Natural killer cell (primary cell): Measurements from ENCODE around the gene PPP1R26. TPM values are rescaled to one million over a fixed set of nuclear protein-coding genes. Genes with fewer than 3 reads are reported as not detected.

ENCODE experiments used
- ATAC-seq, 3 donors: fragments of 150-1000 bp in 2 of 3; fragments of 200-7000 bp in 1 of 3; cut with Tn5 transposase; 1 replicate in 1 of 3; 2 replicates in 2 of 3; pipeline ENCODE4 v1.10.0; 2021; ENCODE audit warnings: mild to moderate bottlenecking in 2 of 3, moderate library complexity in 2 of 3
- DNase-seq, 2 donors: peaks; one replicate each; pipeline versions ENCODE4 v3.0.0 to v3.0.0-alpha.2; 2013 to 2021; ENCODE audit warnings: mixed read lengths in 1 of 2
- H3K27ac ChIP-seq: one replicate; pipeline ENCODE4 v1.5.1; 2013; ENCODE audit warnings: mild to moderate bottlenecking, low read length
- H3K27me3 ChIP-seq: one replicate; pipeline ENCODE4 v1.6.1; 2013; ENCODE audit warnings: low read length; ENCODE audit not compliant: control insufficient read depth, insufficient read depth
- H3K36me3 ChIP-seq: one replicate; pipeline ENCODE4 v1.6.1; 2013; ENCODE audit warnings: low read length; ENCODE audit not compliant: control insufficient read depth, insufficient read depth
- H3K4me1 ChIP-seq: one replicate; pipeline ENCODE4 v1.6.1; 2013; ENCODE audit warnings: low read length; ENCODE audit not compliant: control insufficient read depth, insufficient read depth
- H3K4me3 ChIP-seq: one replicate; pipeline ENCODE4 v1.5.1; 2013; ENCODE audit warnings: low read length
- H3K9me3 ChIP-seq: one replicate; pipeline ENCODE4 v1.6.1; 2013; ENCODE audit warnings: low read length; ENCODE audit not compliant: control insufficient read depth, insufficient read depth
- H3K27ac Mint-ChIP-seq, 2 donors: one replicate each; pipeline ENCODE4 v1.8.0; 2022; ENCODE audit warnings: mild to moderate bottlenecking in 2 of 2, mixed read lengths in 2 of 2, moderate library complexity in 1 of 2
- H3K27me3 Mint-ChIP-seq, 2 donors: one replicate each; pipeline ENCODE4 v1.8.0; 2022; ENCODE audit warnings: low read depth in 2 of 2, mixed read lengths in 2 of 2
- H3K36me3 Mint-ChIP-seq: one replicate; pipeline ENCODE4 v1.8.0; 2022; ENCODE audit warnings: mixed read lengths
- H3K4me1 Mint-ChIP-seq, 2 donors: one replicate each; pipeline ENCODE4 v1.8.0; 2022; ENCODE audit warnings: mixed read lengths in 2 of 2
- H3K4me3 Mint-ChIP-seq: one replicate; pipeline ENCODE4 v1.8.0; 2022; ENCODE audit warnings: mild to moderate bottlenecking, moderate library complexity, mixed read lengths
- H3K9me3 Mint-ChIP-seq, 2 donors: one replicate each; pipeline ENCODE4 v1.8.0; 2022; ENCODE audit warnings: mixed read lengths in 2 of 2
- CTCF ChIP-seq: fragments of 200-600 bp; IDR thresholded peaks from one replicate; pipeline ENCODE4 v1.8.0; 2022; ENCODE audit warnings: antibody characterized with exemption
- WGBS: methylation state at CpG from one replicate; pipeline ENCODE4 v1.1.7; 2013; ENCODE audit warnings: missing lambda C conversion rate; ENCODE audit not compliant: insufficient coverage; 5-methylcytosine and 5-hydroxymethylcytosine counted together
- intact Hi-C: fragments of 100-400 bp; cut with micrococcal nuclease; formaldehyde crosslinking; loops from one replicate; pipeline ENCODE4 v1.14.2; 2022
- total RNA-seq, 4 donors: library from RNA; stranded (reverse); fragments of 120-200 nt in 1 of 4; gene quantifications; one replicate each; pipeline versions ENCODE4 v1.2.3 to v1.2.4, GENCODE V29; 2013 to 2022

The PPP1R26 gene
- total RNA-seq, 3 donors from 2014 or later (not counting 1 experiment from before 2014, with no cell fraction given) = 3.2 to 5.3 (median 3.6) TPM

GRCh38 chr9:135491764-135492163, 12.2 kb downstream of the PPP1R26 start:
- Histone ChIP-seq H3K27me3 (no peaks in the 10 kb centered on the region), H3K9me3 (no peaks in the 10 kb centered on the region), H3K27ac (no peak overlapping the region), H3K4me1 (no peaks in the 10 kb centered on the region), H3K36me3 (no peaks in the 10 kb centered on the region), H3K4me3 (no peak overlapping the region)
- Mint-ChIP-seq H3K9me3 (no peaks in the 10 kb centered on the region), H3K4me3 (no peak overlapping the region), H3K36me3 (no peaks in the 10 kb centered on the region), H3K4me1 (no peaks in the 10 kb centered on the region), H3K27ac (no peak overlapping the region), H3K27me3 (no peaks in the 10 kb centered on the region)
- DNase-seq = no peak
- 100% methylated on average over 2 of the region's 4 CpGs for WGBS
- intact Hi-C loops = no loop called here
- TF ChIP-seq CTCF = no peak
- no peak for ATAC-seq

- WGBS = 93% methylated on average over 25 of the region's 27 CpGs
- Histone ChIP-seq H3K27me3 (no peaks in the 10 kb centered on the region), H3K4me3 (no peak overlapping the region), H3K36me3 (no peaks in the 10 kb centered on the region), H3K4me1 (no peaks in the 10 kb centered on the region), H3K9me3 (no peaks in the 10 kb centered on the region), H3K27ac (no peak overlapping the region)
- no peak for TF ChIP-seq CTCF
- intact Hi-C loops = no loop called here
- Mint-ChIP-seq H3K4me3 (no peak overlapping the region), H3K9me3 (no peaks in the 10 kb centered on the region), H3K36me3 (no peaks in the 10 kb centered on the region), H3K4me1 (no peaks in the 10 kb centered on the region), H3K27me3 (no peaks in the 10 kb centered on the region), H3K27ac (no peak overlapping the region)
- ATAC-seq (no peak), DNase-seq (no peak)
Measured at GRCh38 chr9:135492886-135493669, 13.5 kb downstream of the PPP1R26 start.

- no peak overlapping the region for H3K27ac ChIP-seq
- H3K9me3 Mint-ChIP-seq = no peaks in the 10 kb centered on the region
- TF ChIP-seq CTCF = no peak
- no peak overlapping the region for H3K4me3 Mint-ChIP-seq
- H3K9me3 ChIP-seq = no peaks in the 10 kb centered on the region
- DNase-seq (no peak), ATAC-seq (no peak)
- no peak overlapping the region for H3K4me3 ChIP-seq
- H3K27ac Mint-ChIP-seq = no peak overlapping the region
- peaks cover 9% of the 10 kb centered on the region for H3K4me1 ChIP-seq
- intact Hi-C loops = no loop called here
- no peaks in the 10 kb centered on the region for H3K36me3 Mint-ChIP-seq
- H3K27me3 ChIP-seq = no peaks in the 10 kb centered on the region
- H3K27me3 Mint-ChIP-seq = no peaks in the 10 kb centered on the region
- no peaks in the 10 kb centered on the region for H3K36me3 ChIP-seq
- peaks cover 6 to 8% of the 10 kb centered on the region in 2 donors for H3K4me1 Mint-ChIP-seq
- WGBS = 88% methylated on average over 30 of the region's 30 CpGs
Measured at GRCh38 chr9:135494791-135495559, 15.4 kb downstream of the PPP1R26 start.
